HUES6 (cell line): ENCODE results near the gene TNNT1.
A peak's percentile ranks its signal among the peaks of the same experiment; 100 is the strongest.
"Not testable (repeated sequence)": the region's sequence is repeated elsewhere in the genome, so short reads cannot be mapped to it uniquely, and the experiment has no call there.

Experiments
- H3K27ac ChIP-seq: 2 replicates; pipeline ENCODE4 v1.7.0; 2013; ENCODE audit warnings: low read depth, mild to moderate bottlenecking, low read length, inconsistent platforms
- H3K27me3 ChIP-seq: 2 replicates; pipeline ENCODE4 v1.6.1; 2013; ENCODE audit warnings: low read length; ENCODE audit not compliant: control insufficient read depth, insufficient read depth
- H3K36me3 ChIP-seq: 2 replicates; pipeline ENCODE4 v1.6.1; 2013; ENCODE audit warnings: low read length; ENCODE audit not compliant: control insufficient read depth, insufficient read depth
- H3K4me1 ChIP-seq: 2 replicates; pipeline ENCODE4 v1.6.1; 2013; ENCODE audit warnings: low read length; ENCODE audit not compliant: control insufficient read depth, insufficient read depth
- H3K4me3 ChIP-seq: 2 replicates; pipeline ENCODE4 v1.5.1; 2013; ENCODE audit warnings: low read depth, low read length
- H3K9ac ChIP-seq: one replicate; pipeline ENCODE4 v1.6.1; 2013; ENCODE audit warnings: mild to moderate bottlenecking, low read length
- H3K9me3 ChIP-seq: 2 replicates; pipeline ENCODE4 v1.6.1; 2013; ENCODE audit warnings: low read depth, low read length; ENCODE audit not compliant: control insufficient read depth, insufficient read depth

Gene TNNT1

DNA sequence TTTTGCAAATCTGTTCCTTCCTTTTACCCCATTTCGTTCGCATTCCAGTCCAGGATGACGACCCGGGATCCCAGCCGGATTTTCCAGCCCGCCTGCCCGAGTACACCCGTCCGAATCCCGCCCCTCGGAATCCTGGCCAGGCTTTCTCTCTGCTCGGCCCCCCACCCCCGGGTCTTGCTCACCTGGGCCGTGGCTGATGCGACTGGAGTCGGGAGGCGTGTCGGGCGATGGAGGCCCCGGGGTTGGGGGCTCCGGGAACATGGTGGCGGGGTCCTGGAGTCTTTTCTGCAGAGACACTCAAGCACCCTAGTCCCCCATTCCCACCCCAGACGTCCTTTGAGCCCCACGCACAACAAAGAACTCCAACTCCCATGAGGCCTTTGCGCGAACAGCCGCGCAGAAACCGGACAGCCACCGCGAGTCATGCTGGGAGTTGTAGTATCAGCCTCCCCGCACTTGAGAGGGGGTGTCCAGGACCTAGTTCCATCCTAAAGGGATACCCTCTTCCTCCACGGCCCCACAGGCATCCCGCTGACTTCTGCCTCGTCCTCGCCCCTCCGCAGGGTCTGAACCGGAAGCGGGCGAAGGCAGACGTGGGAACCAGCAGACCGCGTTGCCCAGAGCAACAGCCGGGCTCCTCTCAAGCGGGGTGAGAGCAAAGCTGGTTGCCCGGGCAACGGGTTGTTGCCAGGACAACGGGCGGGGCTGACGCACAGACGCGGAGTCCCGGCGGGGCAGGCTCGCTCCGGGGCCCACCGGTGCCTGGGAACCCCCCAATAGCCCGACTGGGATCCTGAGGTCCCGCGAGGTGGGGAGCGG, 30.0 kb upstream of the TNNT1 start:
- Histone ChIP-seq H3K9me3 (no peaks in the 10 kb centered on the region), H3K27ac (no peak overlapping the region), H3K4me1 (peaks cover 10% of the 10 kb centered on the region), H3K36me3 (no peaks in the 10 kb centered on the region), H3K9ac (no peak overlapping the region), H3K27me3 (peaks cover 83% of the 10 kb centered on the region), H3K4me3 (peak overlapping the region; percentile 67)

DNA sequence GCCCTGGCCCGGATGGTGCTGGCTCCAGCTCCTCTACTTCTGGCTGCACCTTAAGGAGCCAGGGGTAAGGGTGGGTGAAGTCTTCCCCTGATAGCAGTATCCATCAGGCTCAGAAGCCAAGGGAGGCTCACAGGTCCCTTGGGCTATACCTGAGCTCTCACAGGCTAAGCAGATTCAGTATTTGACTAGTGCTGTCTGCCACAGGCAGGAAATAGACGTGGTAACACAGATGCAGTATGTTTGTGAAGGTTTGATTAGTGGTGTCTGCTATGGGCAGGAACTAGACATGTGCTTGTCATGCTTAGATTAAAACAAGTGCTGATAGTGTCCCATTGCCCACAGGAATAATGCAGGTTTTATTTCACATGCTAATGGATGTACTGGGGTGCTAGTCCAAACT, 27.1 kb upstream of the TNNT1 start:
- Histone ChIP-seq H3K4me1 (peaks cover 17% of the 10 kb centered on the region), H3K27me3 (peaks cover 87% of the 10 kb centered on the region), H3K9ac (no peak overlapping the region), H3K4me3 (no peak overlapping the region), H3K36me3 (no peaks in the 10 kb centered on the region), H3K27ac (no peak overlapping the region), H3K9me3 (no peaks in the 10 kb centered on the region)

- peaks cover 87% of the 10 kb centered on the region for H3K27me3 ChIP-seq
- H3K9me3 ChIP-seq: no peaks in the 10 kb centered on the region
- peak overlapping the region; percentile 38 for H3K9ac ChIP-seq
- peaks cover 17% of the 10 kb centered on the region for H3K4me1 ChIP-seq
- H3K4me3 ChIP-seq: peak overlapping the region; percentile 77
- H3K36me3 ChIP-seq: no peaks in the 10 kb centered on the region
- H3K27ac ChIP-seq: no peak overlapping the region
Measured at GRCh38 chr19:55175117-55175867, 26.3 kb upstream of the TNNT1 start.

- Histone ChIP-seq H3K4me1 (peaks cover 17% of the 10 kb centered on the region), H3K27ac (no peak overlapping the region), H3K4me3 (peak overlapping the region; percentile 77), H3K9ac (no peak overlapping the region), H3K36me3 (no peaks in the 10 kb centered on the region), H3K27me3 (peaks cover 85% of the 10 kb centered on the region), H3K9me3 (no peaks in the 10 kb centered on the region)
Measured at GRCh38 chr19:55174425-55175116, 25.6 kb upstream of the TNNT1 start.

- Histone ChIP-seq H3K27ac (no peak overlapping the region), H3K4me1 (peaks cover 17% of the 10 kb centered on the region), H3K27me3 (peaks cover 86% of the 10 kb centered on the region), H3K9me3 (no peaks in the 10 kb centered on the region), H3K4me3 (peak overlapping the region; percentile 77), H3K36me3 (no peaks in the 10 kb centered on the region), H3K9ac (no peak overlapping the region)
Measured at GRCh38 chr19:55173714-55174409, 24.9 kb upstream of the TNNT1 start.

- H3K27me3 ChIP-seq: peaks cover 86% of the 10 kb centered on the region
- no peak overlapping the region for H3K27ac ChIP-seq
- H3K4me3 ChIP-seq: peak overlapping the region; percentile 77
- H3K9ac ChIP-seq: no peak overlapping the region
- H3K9me3 ChIP-seq: no peaks in the 10 kb centered on the region
- H3K36me3 ChIP-seq: no peaks in the 10 kb centered on the region
- H3K4me1 ChIP-seq: peaks cover 17% of the 10 kb centered on the region
Measured at GRCh38 chr19:55173186-55173713, 24.2 kb upstream of the TNNT1 start.

DNA sequence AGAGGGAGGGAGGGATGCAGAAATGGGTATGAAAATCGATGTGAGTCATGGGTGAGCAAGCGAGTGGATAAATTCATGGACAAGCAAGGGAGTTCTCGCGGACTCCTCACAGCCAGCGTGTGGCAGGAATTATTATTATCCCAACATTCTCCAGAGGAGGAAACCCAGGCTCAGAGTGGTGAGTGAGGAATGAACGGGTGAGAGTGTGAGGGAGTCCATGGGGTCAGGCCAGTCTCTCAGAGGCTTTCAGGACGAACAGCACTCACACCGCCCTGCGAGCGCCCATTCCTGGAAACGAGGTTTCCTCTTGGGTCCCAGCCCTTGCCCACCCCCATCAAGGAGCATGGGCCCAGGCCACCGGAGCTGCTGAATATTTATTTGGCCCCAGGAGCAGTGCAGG, 23.7 kb upstream of the TNNT1 start:
- H3K36me3 ChIP-seq: no peaks in the 10 kb centered on the region
- no peak overlapping the region for H3K9ac ChIP-seq
- H3K4me3 ChIP-seq: peak overlapping the region; percentile 77
- no peak overlapping the region for H3K27ac ChIP-seq
- H3K27me3 ChIP-seq: peaks cover 84% of the 10 kb centered on the region
- H3K9me3 ChIP-seq: no peaks in the 10 kb centered on the region
- peaks cover 17% of the 10 kb centered on the region for H3K4me1 ChIP-seq

DNA sequence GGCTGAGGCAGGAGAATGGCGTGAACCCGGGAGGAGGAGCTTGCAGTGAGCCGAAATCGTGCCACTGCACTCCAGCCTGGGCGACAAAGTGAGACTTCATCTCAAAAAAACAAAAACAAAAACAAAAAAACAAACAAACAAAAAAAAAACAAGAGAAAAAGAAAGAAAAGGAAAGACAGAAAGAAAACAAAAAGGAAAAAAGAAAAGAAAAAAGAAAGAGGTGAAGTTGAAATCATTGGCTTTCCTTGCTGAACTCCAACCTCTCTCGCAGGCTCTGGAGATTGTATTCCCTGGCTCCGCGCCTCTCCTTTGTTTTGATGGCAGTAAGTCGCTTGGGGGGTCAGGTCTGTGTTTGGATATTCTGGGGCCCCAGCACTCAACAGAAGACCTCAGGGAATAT, 23.3 kb upstream of the TNNT1 start:
- H3K36me3 ChIP-seq: not testable (repeated sequence)
- H3K27me3 ChIP-seq: peaks cover 84% of the 10 kb centered on the region
- H3K4me3 ChIP-seq: peak overlapping the region; percentile 77

GRCh38 chr19:55171440-55171839, 22.4 kb upstream of the TNNT1 start:
- no peak overlapping the region for H3K27ac ChIP-seq
- H3K4me1 ChIP-seq: peaks cover 12% of the 10 kb centered on the region; the same call in 1 of the 2 replicates
- H3K9ac ChIP-seq: no peak overlapping the region
- no peak overlapping the region for H3K4me3 ChIP-seq
- H3K27me3 ChIP-seq: peaks cover 79% of the 10 kb centered on the region
- H3K9me3 ChIP-seq: no peaks in the 10 kb centered on the region
- no peaks in the 10 kb centered on the region for H3K36me3 ChIP-seq

More for the DNA sequence above, 23.3 kb upstream of the TNNT1 start:
- peaks cover 17% of the 10 kb centered on the region for H3K4me1 ChIP-seq
- H3K9me3 ChIP-seq, H3K9ac ChIP-seq, H3K27ac ChIP-seq: not testable (repeated sequence)

DNA sequence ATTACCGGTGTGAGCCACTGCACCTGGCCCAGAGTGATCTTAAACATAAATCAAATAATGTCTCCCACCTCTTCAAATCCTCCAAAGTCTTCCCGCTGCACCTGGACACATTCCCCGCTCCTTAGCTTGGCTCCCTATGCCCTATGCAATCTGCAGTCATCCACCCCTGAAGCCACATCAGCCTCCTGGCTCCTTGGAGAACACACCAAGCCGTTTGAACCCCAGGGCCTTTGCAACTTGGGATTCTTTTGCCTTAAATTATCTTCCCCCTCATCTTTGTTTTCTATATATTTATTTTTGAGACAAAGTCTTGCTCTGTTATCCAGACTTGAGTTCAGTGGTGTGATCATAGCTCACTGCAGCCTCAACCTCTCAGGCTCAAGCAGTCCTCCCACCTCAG, 20.1 kb upstream of the TNNT1 start:
- peaks cover 56% of the 10 kb centered on the region for H3K27me3 ChIP-seq
- no peak overlapping the region for H3K9ac ChIP-seq

More for the DNA sequence above, 20.1 kb upstream of the TNNT1 start:
- Histone ChIP-seq H3K9me3 (no peaks in the 10 kb centered on the region), H3K4me1 (peaks cover 7% of the 10 kb centered on the region; the same call in 1 of the 2 replicates), H3K4me3 (no peak overlapping the region), H3K27ac (no peak overlapping the region), H3K36me3 (no peaks in the 10 kb centered on the region)
